Heart right ventricle (tissue), 16 donors: ENCODE results near the gene IFT80. TPM values are rescaled to one million over a fixed set of nuclear protein-coding genes. Genes with fewer than 3 reads are reported as not detected.

Experiments used
- ATAC-seq, 8 donors: fragments of 200-7000 bp; cut with Tn5 transposase; one replicate each; pipeline ENCODE4 v1.9.1; 2020; ENCODE audit warnings: mild to moderate bottlenecking in 8 of 8, moderate library complexity in 8 of 8, moderate number of reproducible peaks in 1 of 8
- DNase-seq, 2 donors: peaks; one replicate each; pipeline ENCODE4 v3.0.0-alpha.2; 2020
- H3K27ac ChIP-seq, 10 donors: fragments of 200-600 bp; sonication (generic) in 2 of 10; one replicate each; pipeline versions ENCODE4 v1.5.0 to v1.8.0; 2020 to 2022; ENCODE audit warnings: mild to moderate bottlenecking in 3 of 10
- H3K27me3 ChIP-seq, 7 donors: fragments of 200-600 bp; one replicate each; pipeline ENCODE4 v1.8.0; 2021 to 2022; ENCODE audit warnings: mild to moderate bottlenecking in 2 of 7
- H3K36me3 ChIP-seq, 9 donors: fragments of 200-600 bp; sonication (generic) in 1 of 9; one replicate each; pipeline versions ENCODE4 v1.5.0 to v1.8.0; 2020 to 2022; ENCODE audit warnings: mild to moderate bottlenecking in 2 of 9
- H3K4me1 ChIP-seq, 9 donors: fragments of 200-600 bp; sonication (generic) in 1 of 9; one replicate each; pipeline versions ENCODE4 v1.5.0 to v1.8.0; 2020 to 2022; ENCODE audit warnings: mild to moderate bottlenecking in 4 of 9
- H3K4me3 ChIP-seq, 10 donors: fragments of 200-600 bp; sonication (generic) in 2 of 10; one replicate each; pipeline versions ENCODE4 v1.5.0 to v1.8.0; 2020 to 2022; ENCODE audit warnings: mild to moderate bottlenecking in 7 of 10, moderate library complexity in 2 of 10
- H3K9me3 ChIP-seq, 11 donors: fragments of 200-600 bp in 10 of 11; sonication (generic) in 2 of 11; one replicate each; pipeline versions ENCODE4 v1.5.0 to v1.8.0; 2013 to 2022; ENCODE audit warnings: mild to moderate bottlenecking in 2 of 11, control low read depth in 1 of 11, moderate library complexity in 1 of 11
- WGBS, 2 donors: extraction: QIAGEN DNeasy Blood & Tissue Kit; methylation state at CpG; one replicate each; pipeline ENCODE4 v1.1.7; 2013; ENCODE audit warnings: inconsistent platforms in 1 of 2; 5-methylcytosine and 5-hydroxymethylcytosine counted together
- intact Hi-C, 10 donors: fragments of 100-400 bp; cut with DNase I; formaldehyde crosslinking; loops; one replicate each; pipeline versions ENCODE4 v1.11.1 to v1.14.2; 2022
- polyA plus RNA-seq, 2 donors: library from polyadenylated mRNA; stranded (reverse); fragments of 200-250 nt; gene quantifications; one replicate each; pipeline ENCODE4 v1.2.3, GENCODE V29; 2013
- total RNA-seq, 10 donors: library from RNA; stranded (reverse); fragmentation: NEBNext Ultra II Directional in 3 of 10; extraction: Animal tissue kit (Norgen Biotek cat#: 25700) in 3 of 10; gene quantifications; one replicate each; pipeline versions ENCODE4 v1.2.1 to v1.2.4, GENCODE V29; 2021 to 2023
- TF ChIP-seq, protein P1 (sequence below), 9 donors: fragments of 200-600 bp; sonication (generic) in 2 of 9; IDR thresholded peaks; one replicate each; pipeline versions ENCODE4 v1.5.0 to v1.8.0; 2021 to 2022; ENCODE audit warnings: antibody characterized with exemption in 9 of 9, mild to moderate bottlenecking in 5 of 9, moderate library complexity in 1 of 9
- donor health status: Arrhythmogenic right ventricular cardiomyopathy.
- donor health status: ischemic (EF 13 %, LVEDD 7.1; RV severe dilation, severe dysfunction).
- donor health status: healthy with polysubstance abuse.
- donor health status: DM: no; HTN: yes; CAD: no.
- donor health status: DM: no; HTN: no; CAD: no.
- donor health status: ischemic (EF 25% LVEDD 6.9; RV normal size, moderate dysfunction).
- donor health status: ischemic (EF 25% LVEDD 5.7; RV mildly dilated, moderate dysfunction).
- donor health status: healthy.
- donor health status: DM: yes; HTN: yes; CAD: no.
- donor health status: Ischemic cardiomyopathy.
- donor health status: ischemic (EF 35%, LVEDD 5.7; RV mildly dilated, moderate dysfunction).
- donor health status: nonischemic (EF 11% LVEDD 7.7; RV severe dilation, severe dysfunction).
- donor health status: DM: yes; HTN: yes; CAD: no.
- donor health status: PGD.
- donor health status: ischemic (EF 29% LVEDD 5.4; RV normal size, mild dysfunction).
- donor health status: nonischemic (EF 23%, LVEDD 6.1; RV moderate dilation, normal function).

IFT80 gene
- total and polyA plus RNA-seq, 12 donors: 5.3 to 16.3 (median 14.2) TPM

DNA sequence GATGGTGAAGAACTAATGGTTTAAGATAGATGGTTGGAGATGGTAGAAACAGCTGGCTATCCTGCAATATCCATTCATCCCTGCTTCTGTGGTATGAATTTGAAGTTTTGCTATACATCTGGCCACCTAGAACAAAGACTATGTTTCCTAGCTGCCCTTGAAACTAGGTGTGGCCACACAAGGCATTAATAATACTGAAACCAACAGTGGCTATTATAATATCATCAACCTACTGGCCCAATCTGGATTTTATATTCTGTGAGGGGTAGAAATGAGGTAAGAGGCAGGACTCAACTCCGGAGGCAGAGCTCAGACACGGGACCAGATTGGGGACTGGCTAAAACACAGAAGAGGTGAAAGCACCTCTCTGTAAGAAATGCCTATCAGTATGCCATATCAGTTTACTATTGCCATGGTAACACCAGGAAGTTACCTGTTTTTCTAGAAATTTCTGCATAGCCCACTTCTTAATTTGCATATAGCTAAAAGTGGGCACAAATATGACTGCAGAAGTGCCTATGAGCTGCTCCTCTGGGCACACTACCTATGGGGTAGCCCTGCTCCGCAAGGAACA, 8.4 kb downstream of the IFT80 start:
- Histone ChIP-seq H3K4me3 (no peak overlapping the region), H3K36me3 (no peaks in the 10 kb centered on the region), H3K27me3 (no peaks in the 10 kb centered on the region), H3K9me3 (no peaks in the 10 kb centered on the region), H3K27ac (no peak overlapping the region), H3K4me1 (no peaks in the 10 kb centered on the region)
- intact Hi-C loops: no loop called here
- no peak for DNase-seq
- WGBS, 2 donors: 92 to 95% methylated on average over 3 of the region's 3 CpGs
- ATAC-seq: no peak
- TF ChIP-seq, protein P1, sequence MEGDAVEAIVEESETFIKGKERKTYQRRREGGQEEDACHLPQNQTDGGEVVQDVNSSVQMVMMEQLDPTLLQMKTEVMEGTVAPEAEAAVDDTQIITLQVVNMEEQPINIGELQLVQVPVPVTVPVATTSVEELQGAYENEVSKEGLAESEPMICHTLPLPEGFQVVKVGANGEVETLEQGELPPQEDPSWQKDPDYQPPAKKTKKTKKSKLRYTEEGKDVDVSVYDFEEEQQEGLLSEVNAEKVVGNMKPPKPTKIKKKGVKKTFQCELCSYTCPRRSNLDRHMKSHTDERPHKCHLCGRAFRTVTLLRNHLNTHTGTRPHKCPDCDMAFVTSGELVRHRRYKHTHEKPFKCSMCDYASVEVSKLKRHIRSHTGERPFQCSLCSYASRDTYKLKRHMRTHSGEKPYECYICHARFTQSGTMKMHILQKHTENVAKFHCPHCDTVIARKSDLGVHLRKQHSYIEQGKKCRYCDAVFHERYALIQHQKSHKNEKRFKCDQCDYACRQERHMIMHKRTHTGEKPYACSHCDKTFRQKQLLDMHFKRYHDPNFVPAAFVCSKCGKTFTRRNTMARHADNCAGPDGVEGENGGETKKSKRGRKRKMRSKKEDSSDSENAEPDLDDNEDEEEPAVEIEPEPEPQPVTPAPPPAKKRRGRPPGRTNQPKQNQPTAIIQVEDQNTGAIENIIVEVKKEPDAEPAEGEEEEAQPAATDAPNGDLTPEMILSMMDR (IDR thresholded peaks at IDR 0.05): no peak

- Histone ChIP-seq H3K9me3 (no peaks in the 10 kb centered on the region), H3K27me3 (no peaks in the 10 kb centered on the region), H3K4me3 (no peak overlapping the region), H3K27ac (no peak overlapping the region), H3K4me1 (no peaks in the 10 kb centered on the region), H3K36me3 (peaks cover 0 to 16% (median 0%) of the 10 kb centered on the region in 9 donors)
- DNase-seq: no peak
- intact Hi-C loops: no loop called here
- no peak for ATAC-seq
- 92% methylated on average over 5 of the region's 5 CpGs for WGBS, 2 donors
- TF ChIP-seq, protein P1 (IDR thresholded peaks at IDR 0.05): no peak
These were observed 14.2 kb downstream of the IFT80 start for GRCh38 chr3:160384639-160385318.

- 98 to 100% methylated on average over 1 of the region's 1 CpG for WGBS, 2 donors
- TF ChIP-seq, protein P1 (IDR thresholded peaks at IDR 0.05): no peak
- peaks cover 0 to 27% (median 3%) of the 10 kb centered on the region in 9 donors for H3K36me3 ChIP-seq
- H3K27ac ChIP-seq: no peak overlapping the region
- no peak overlapping the region for H3K4me3 ChIP-seq
- intact Hi-C loops: no loop called here
- no peaks in the 10 kb centered on the region for H3K9me3 ChIP-seq
- DNase-seq (no peak), ATAC-seq (no peak)
- no peaks in the 10 kb centered on the region for H3K27me3 ChIP-seq
- H3K4me1 ChIP-seq: no peaks in the 10 kb centered on the region
These were observed 17.6 kb downstream of the IFT80 start for GRCh38 chr3:160381470-160381869.

DNA sequence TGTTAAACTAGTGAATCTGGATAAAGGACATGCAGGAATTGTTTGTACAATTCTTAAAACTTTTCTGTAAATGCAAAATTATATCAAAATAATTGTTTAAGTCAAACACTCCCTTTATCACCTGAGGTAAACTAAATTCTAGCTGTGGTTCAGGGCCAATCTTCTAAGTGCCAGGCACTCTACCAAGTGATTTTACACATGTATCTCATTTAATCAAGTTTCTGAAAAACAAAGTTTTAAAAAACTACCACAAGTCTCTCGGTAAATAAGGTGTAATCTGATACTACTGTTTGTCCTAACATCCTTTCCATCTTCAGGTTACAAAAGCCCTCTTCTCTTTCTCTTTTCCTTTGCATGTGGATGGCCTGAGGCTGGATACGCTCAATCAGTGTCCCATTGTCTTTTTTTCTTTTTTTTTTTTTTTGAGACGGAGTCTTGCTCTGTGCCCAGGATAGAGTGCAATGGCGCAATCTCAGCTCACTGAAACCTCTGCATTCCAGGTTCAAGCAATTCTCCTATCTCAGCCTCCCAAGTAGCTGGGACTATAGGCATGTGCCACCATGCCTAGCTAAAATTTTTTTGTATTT, 19.3 kb downstream of the IFT80 start:
- ATAC-seq: no peak

More for the DNA sequence above, 19.3 kb downstream of the IFT80 start:
- WGBS, 2 donors: 86 to 93% methylated on average over 4 of the region's 4 CpGs
- no peak for DNase-seq
- intact Hi-C loops: no loop called here
- Histone ChIP-seq H3K36me3 (peaks cover 0 to 44% (median 17%) of the 10 kb centered on the region in 9 donors), H3K4me1 (no peaks in the 10 kb centered on the region), H3K27ac (no peak overlapping the region), H3K9me3 (no peaks in the 10 kb centered on the region), H3K4me3 (no peak overlapping the region), H3K27me3 (no peaks in the 10 kb centered on the region)
- TF ChIP-seq, protein P1 (IDR thresholded peaks at IDR 0.05): no peak
